HUES64 (cell line): Measurements from ENCODE around the gene TMEM54.

Experiments used
- H3K27ac ChIP-seq: 2 replicates; pipeline ENCODE4 v1.7.0; 2013; ENCODE audit warnings: low read depth, low read length, inconsistent platforms
- H3K27me3 ChIP-seq: 2 replicates; pipeline ENCODE4 v1.6.1; 2013; ENCODE audit warnings: mild to moderate bottlenecking, low read length; ENCODE audit not compliant: insufficient read depth
- H3K36me3 ChIP-seq: 2 replicates; pipeline ENCODE4 v1.6.1; 2013; ENCODE audit warnings: mild to moderate bottlenecking, low read length; ENCODE audit not compliant: insufficient read depth
- H3K4me1 ChIP-seq: 2 replicates; pipeline ENCODE4 v1.6.1; 2013; ENCODE audit warnings: mild to moderate bottlenecking, low read length, moderate library complexity; ENCODE audit not compliant: insufficient read depth
- H3K4me3 ChIP-seq: 2 replicates; pipeline ENCODE4 v1.5.1; 2013; ENCODE audit warnings: mild to moderate bottlenecking, low read length, moderate library complexity
- H3K9ac ChIP-seq: 2 replicates; pipeline ENCODE4 v1.6.1; 2013; ENCODE audit warnings: mild to moderate bottlenecking, low read depth, low read length
- H3K9me3 ChIP-seq: 2 replicates; pipeline ENCODE4 v1.6.1; 2013; ENCODE audit warnings: low read depth, low read length; ENCODE audit not compliant: insufficient read depth
- WGBS: fragments of 150-250, 120-280 bp; methylation state at CpG from one replicate; pipeline ENCODE4 v1.1.7; 2013; ENCODE audit warnings: missing lambda C conversion rate; 5-methylcytosine and 5-hydroxymethylcytosine counted together

Gene TMEM54

GRCh38 chr1:32858791-32859190 is 42.4 kb downstream of the TMEM54 start:
- Histone ChIP-seq H3K4me1 (no peaks in the 10 kb centered on the region), H3K4me3 (no peak overlapping the region), H3K9ac (no peak overlapping the region), H3K36me3 (peaks cover 53% of the 10 kb centered on the region), H3K27ac (no peak overlapping the region), H3K9me3 (no peaks in the 10 kb centered on the region), H3K27me3 (no peaks in the 10 kb centered on the region)
- 88% methylated on average over 7 of the region's 7 CpGs for WGBS

- Histone ChIP-seq H3K4me1 (no peaks in the 10 kb centered on the region), H3K27me3 (no peaks in the 10 kb centered on the region), H3K9ac (no peak overlapping the region), H3K36me3 (peaks cover 58% of the 10 kb centered on the region), H3K27ac (no peak overlapping the region), H3K9me3 (no peaks in the 10 kb centered on the region), H3K4me3 (no peak overlapping the region)
- whole genome bisulfite sequencing: 88% methylated on average over 2 of the region's 2 CpGs
These were observed 43.1 kb downstream of the TMEM54 start for GRCh38 chr1:32858136-32858535.

- Histone ChIP-seq H3K27me3 (no peaks in the 10 kb centered on the region), H3K4me3 (no peak overlapping the region), H3K9me3 (no peaks in the 10 kb centered on the region), H3K27ac (no peak overlapping the region), H3K4me1 (no peaks in the 10 kb centered on the region), H3K36me3 (peaks cover 59% of the 10 kb centered on the region), H3K9ac (no peak overlapping the region)
- whole genome bisulfite sequencing: 96% methylated on average over 13 of the region's 13 CpGs
These were observed 45.1 kb downstream of the TMEM54 start for GRCh38 chr1:32855861-32856617.

- H3K4me3 ChIP-seq: no peak overlapping the region
- H3K36me3 ChIP-seq: peaks cover 43% of the 10 kb centered on the region
- no peaks in the 10 kb centered on the region for H3K9me3 ChIP-seq
- H3K27me3 ChIP-seq: no peaks in the 10 kb centered on the region
- H3K9ac ChIP-seq: no peak overlapping the region
- no CpG with 5 or more reads among the region's 2 CpGs for WGBS
- no peak overlapping the region for H3K27ac ChIP-seq
- H3K4me1 ChIP-seq: no peaks in the 10 kb centered on the region
These were observed 52.7 kb downstream of the TMEM54 start for GRCh38 chr1:32848354-32849063.
